Measurements from ENCODE around the gene CCR2. TPM values are rescaled to one million over a fixed set of nuclear protein-coding genes. Genes with fewer than 3 reads are reported as not detected.

The CCR2 gene
- polyA plus RNA-seq, 1 donor (not counting 4 experiments of a cell fraction or from before 2014, with no cell fraction given) = 0.07 TPM

DNA sequence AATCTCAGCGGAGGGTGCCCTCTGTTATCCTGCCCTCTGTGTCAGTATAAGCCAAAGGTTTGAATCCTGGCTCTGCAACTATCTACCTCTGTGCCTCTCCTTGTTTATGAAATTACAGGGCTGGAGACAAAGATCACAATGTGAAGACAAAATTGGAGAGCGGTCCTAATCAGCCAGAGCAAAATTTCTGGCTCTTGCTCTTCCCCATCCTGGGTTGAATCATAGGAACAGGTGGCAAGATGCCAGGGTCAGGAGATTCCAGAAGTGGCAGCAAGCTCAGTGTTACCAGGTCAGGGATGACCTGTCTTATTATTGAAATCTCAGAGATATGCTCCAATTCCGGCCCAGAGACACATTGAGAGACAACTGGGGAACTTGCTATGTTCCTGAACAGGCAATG is 2.3 kb upstream of the CCR2 start:
- no peaks in the 10 kb centered on the region for H3K9me1 ChIP-seq (ENCODE audit: control insufficient read depth, extremely low read depth, insufficient read depth, low read length)
- peaks cover 39% of the 10 kb centered on the region for H3K27me3 ChIP-seq (ENCODE audit: control insufficient read depth, extremely low read depth, insufficient read depth, low read length)
- H3K79me2 ChIP-seq (ENCODE audit: control insufficient read depth, insufficient read depth, low read length) = no peaks in the 10 kb centered on the region
- FAIRE-seq (peak; percentile 23), DNase-seq (ENCODE audit: low read depth, low spot score) (no peak)
- no peak overlapping the region for H2AFZ ChIP-seq (ENCODE audit: control insufficient read depth, low read length)
- H4K20me1 ChIP-seq (ENCODE audit: control insufficient read depth, extremely low read depth, insufficient read depth, low read length) = no peaks in the 10 kb centered on the region
- H3K36me3 ChIP-seq (ENCODE audit: control insufficient read depth in 2 of 2, extremely low read depth in 1 of 2, insufficient read depth in 2 of 2, low read length in 2 of 2) = no peaks in the 10 kb centered on the region
- H3K4me2 ChIP-seq (ENCODE audit: control insufficient read depth, extremely low read depth, insufficient read depth, low read depth, low read length) = no peak overlapping the region
- no peaks in the 10 kb centered on the region for H3K9me3 ChIP-seq (ENCODE audit: control insufficient read depth, low read depth, low read length)
- H3K4me3 ChIP-seq (ENCODE audit: control insufficient read depth in 2 of 3, extremely low read depth in 1 of 3, insufficient read depth in 2 of 3, low read depth in 1 of 3, low read length in 3 of 3) = no peak overlapping the region
- H3K27ac ChIP-seq (ENCODE audit: control insufficient read depth, insufficient read depth, low read length) = no peak overlapping the region
- H3K4me1 ChIP-seq (ENCODE audit: control insufficient read depth, extremely low read depth, insufficient read depth, low read length) = no peaks in the 10 kb centered on the region
- H3K9ac ChIP-seq (ENCODE audit: control insufficient read depth, extremely low read depth, insufficient read depth, low read length) = no peak overlapping the region
- TF ChIP-seq, protein P1, sequence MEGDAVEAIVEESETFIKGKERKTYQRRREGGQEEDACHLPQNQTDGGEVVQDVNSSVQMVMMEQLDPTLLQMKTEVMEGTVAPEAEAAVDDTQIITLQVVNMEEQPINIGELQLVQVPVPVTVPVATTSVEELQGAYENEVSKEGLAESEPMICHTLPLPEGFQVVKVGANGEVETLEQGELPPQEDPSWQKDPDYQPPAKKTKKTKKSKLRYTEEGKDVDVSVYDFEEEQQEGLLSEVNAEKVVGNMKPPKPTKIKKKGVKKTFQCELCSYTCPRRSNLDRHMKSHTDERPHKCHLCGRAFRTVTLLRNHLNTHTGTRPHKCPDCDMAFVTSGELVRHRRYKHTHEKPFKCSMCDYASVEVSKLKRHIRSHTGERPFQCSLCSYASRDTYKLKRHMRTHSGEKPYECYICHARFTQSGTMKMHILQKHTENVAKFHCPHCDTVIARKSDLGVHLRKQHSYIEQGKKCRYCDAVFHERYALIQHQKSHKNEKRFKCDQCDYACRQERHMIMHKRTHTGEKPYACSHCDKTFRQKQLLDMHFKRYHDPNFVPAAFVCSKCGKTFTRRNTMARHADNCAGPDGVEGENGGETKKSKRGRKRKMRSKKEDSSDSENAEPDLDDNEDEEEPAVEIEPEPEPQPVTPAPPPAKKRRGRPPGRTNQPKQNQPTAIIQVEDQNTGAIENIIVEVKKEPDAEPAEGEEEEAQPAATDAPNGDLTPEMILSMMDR (optimal IDR thresholded peaks at IDR 0.05 in 1 of 3, IDR thresholded peaks at IDR 0.05 in 1 of 3, conservative IDR thresholded peaks at IDR 0.05 in 1 of 3; ENCODE audit: extremely low read depth in 1 of 3, insufficient read depth in 2 of 3, low read length in 3 of 3) = no peak
- TF ChIP-seq EZH2 (IDR thresholded peaks at IDR 0.05; ENCODE audit: low read length) = no peak
- dilution Hi-C loops (cut with MboI; ENCODE audit: extremely low pct_ligation_motif_present, low sequenced_read_pairs) = no loop called here

DNA sequence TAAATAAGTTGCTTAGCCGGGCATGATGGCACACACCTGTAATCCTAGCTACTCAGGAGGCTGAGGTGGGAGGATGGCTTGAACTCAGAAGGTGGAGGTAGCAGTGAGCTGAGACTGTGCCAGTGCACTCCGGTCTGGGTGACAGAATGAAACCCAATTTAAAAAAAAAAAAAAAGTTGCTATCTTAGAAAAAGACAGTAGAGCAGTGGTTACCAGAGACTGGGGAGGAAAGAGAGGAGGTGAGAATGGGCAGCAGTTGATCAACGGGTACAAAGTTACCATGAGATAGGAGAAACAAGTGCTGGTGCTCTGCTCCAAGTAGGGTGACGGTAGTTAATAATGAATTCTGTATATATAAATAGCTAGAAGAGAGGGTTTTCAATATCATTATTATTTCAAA is 821 bp upstream of the CCR2 start:
- H3K9me3 ChIP-seq (ENCODE audit: control insufficient read depth, low read depth, low read length) = no peaks in the 10 kb centered on the region
- FAIRE-seq (no peak), DNase-seq (ENCODE audit: low read depth, low spot score) (no peak)
- H4K20me1 ChIP-seq (ENCODE audit: control insufficient read depth, extremely low read depth, insufficient read depth, low read length) = no peaks in the 10 kb centered on the region
- no peaks in the 10 kb centered on the region for H3K79me2 ChIP-seq (ENCODE audit: control insufficient read depth, insufficient read depth, low read length)
- no peaks in the 10 kb centered on the region for H3K9me1 ChIP-seq (ENCODE audit: control insufficient read depth, extremely low read depth, insufficient read depth, low read length)
- no peak overlapping the region for H3K9ac ChIP-seq (ENCODE audit: control insufficient read depth, extremely low read depth, insufficient read depth, low read length)
- H3K36me3 ChIP-seq (ENCODE audit: control insufficient read depth in 2 of 2, extremely low read depth in 1 of 2, insufficient read depth in 2 of 2, low read length in 2 of 2) = no peaks in the 10 kb centered on the region
- no peak overlapping the region for H3K4me3 ChIP-seq (ENCODE audit: control insufficient read depth in 2 of 3, extremely low read depth in 1 of 3, insufficient read depth in 2 of 3, low read depth in 1 of 3, low read length in 3 of 3)
- H2AFZ ChIP-seq (ENCODE audit: control insufficient read depth, low read length) = no peak overlapping the region
- H3K27me3 ChIP-seq (ENCODE audit: control insufficient read depth, extremely low read depth, insufficient read depth, low read length) = peaks cover 52% of the 10 kb centered on the region
- H3K4me2 ChIP-seq (ENCODE audit: control insufficient read depth, extremely low read depth, insufficient read depth, low read depth, low read length) = no peak overlapping the region
- no peak overlapping the region for H3K27ac ChIP-seq (ENCODE audit: control insufficient read depth, insufficient read depth, low read length)
- H3K4me1 ChIP-seq (ENCODE audit: control insufficient read depth, extremely low read depth, insufficient read depth, low read length) = no peaks in the 10 kb centered on the region
- TF ChIP-seq, protein P1 (optimal IDR thresholded peaks at IDR 0.05 in 1 of 3, IDR thresholded peaks at IDR 0.05 in 1 of 3, conservative IDR thresholded peaks at IDR 0.05 in 1 of 3; ENCODE audit: extremely low read depth in 1 of 3, insufficient read depth in 2 of 3, low read length in 3 of 3) = no peak
- TF ChIP-seq EZH2 (IDR thresholded peaks at IDR 0.05; ENCODE audit: low read length) = no peak
- dilution Hi-C loops (cut with MboI; ENCODE audit: extremely low pct_ligation_motif_present, low sequenced_read_pairs) = no loop called here
